ENCODE measurements around the gene CENPP. TPM values are rescaled to one million over a fixed set of nuclear protein-coding genes. Genes with fewer than 3 reads are reported as not detected.

CENPP gene
- total RNA-seq, 1 donor from 2014 or later = 5.7 TPM

- FAIRE-seq (no peak), DNase-seq (ENCODE audit: low spot score in 2 of 2) (no peak)
Observed at GRCh38 chr9:92627651-92628050, 301.9 kb downstream of the CENPP start.

- no peak for FAIRE-seq
- no peak for DNase-seq (ENCODE audit: low spot score in 2 of 2)
Observed at GRCh38 chr9:92631452-92632343, 305.9 kb downstream of the CENPP start.

- DNase-seq (ENCODE audit: low spot score in 2 of 2) = no peak
- no peak for FAIRE-seq
Observed at GRCh38 chr9:92632641-92633040, 306.9 kb downstream of the CENPP start.

- DNase-seq (ENCODE audit: low spot score in 2 of 2) (no peak), FAIRE-seq (no peak)
Observed at GRCh38 chr9:92633614-92634278, 308.0 kb downstream of the CENPP start.

GRCh38 chr9:92634712-92635605 is 309.2 kb downstream of the CENPP start:
- DNase-seq (ENCODE audit: low spot score in 2 of 2) = peak; percentile 64 to 81
- no peak for FAIRE-seq

GRCh38 chr9:92635760-92636159 is 310.0 kb downstream of the CENPP start:
- no peak for DNase-seq (ENCODE audit: low spot score in 2 of 2)

GRCh38 chr9:92636627-92637026 is 310.9 kb downstream of the CENPP start:
- FAIRE-seq (no peak), DNase-seq (ENCODE audit: low spot score in 2 of 2) (no peak)

More at GRCh38 chr9:92635760-92636159, 310.0 kb downstream of the CENPP start:
- FAIRE-seq = no peak

- no peak for DNase-seq (ENCODE audit: low spot score in 2 of 2)
Observed at GRCh38 chr9:92637326-92637725, 311.6 kb downstream of the CENPP start.

GRCh38 chr9:92637886-92638620 is 312.3 kb downstream of the CENPP start:
- FAIRE-seq (no peak), DNase-seq (ENCODE audit: low spot score in 2 of 2) (no peak)

More at GRCh38 chr9:92637326-92637725, 311.6 kb downstream of the CENPP start:
- no peak for FAIRE-seq

- DNase-seq (ENCODE audit: low spot score in 2 of 2) (no peak), FAIRE-seq (no peak)
Observed at GRCh38 chr9:92638621-92639101, 312.9 kb downstream of the CENPP start.

- no peak for FAIRE-seq
- no peak for DNase-seq (ENCODE audit: low spot score in 2 of 2)
Observed at GRCh38 chr9:92639124-92639523, 313.4 kb downstream of the CENPP start.

- DNase-seq (ENCODE audit: low spot score in 2 of 2) (no peak), FAIRE-seq (no peak)
Observed at GRCh38 chr9:92639791-92640271, 314.1 kb downstream of the CENPP start.

GRCh38 chr9:92640398-92641091 is 314.8 kb downstream of the CENPP start:
- no peak for FAIRE-seq

GRCh38 chr9:92641092-92641809 is 315.5 kb downstream of the CENPP start:
- DNase-seq (ENCODE audit: low spot score in 2 of 2) = no peak
- no peak for FAIRE-seq

More at GRCh38 chr9:92640398-92641091, 314.8 kb downstream of the CENPP start:
- DNase-seq (ENCODE audit: low spot score in 2 of 2) = no peak

- FAIRE-seq = no peak
- no peak for DNase-seq (ENCODE audit: low spot score in 2 of 2)
Observed at GRCh38 chr9:92642041-92642451, 316.3 kb downstream of the CENPP start.

- no peak for FAIRE-seq
- no peak for DNase-seq (ENCODE audit: low spot score in 2 of 2)
Observed at GRCh38 chr9:92642564-92642963, 316.8 kb downstream of the CENPP start.

GRCh38 chr9:92644278-92644677 is 318.5 kb downstream of the CENPP start:
- no peak for DNase-seq (ENCODE audit: low spot score in 2 of 2)
- no peak for FAIRE-seq

- DNase-seq (ENCODE audit: low spot score in 2 of 2) = no peak
- no peak for FAIRE-seq
Observed at GRCh38 chr9:92645041-92645440, 319.3 kb downstream of the CENPP start.
